22Rv1 (cell line): ENCODE data around the gene FGF1.

Experiments used
- H3K27ac ChIP-seq: fragments of 450-650 bp; 2 replicates; pipeline ENCODE4 v1.5.1; 2017
- ZFX ChIP-seq: fragments of 450-650 bp; IDR thresholded peaks from 2 replicates; pipeline ENCODE4 v1.6.1; 2017; ENCODE audit warnings: antibody characterized with exemption, borderline replicate concordance
- TF ChIP-seq, protein P1 (sequence below): fragments of 450-650 bp; IDR thresholded peaks from 2 replicates; pipeline ENCODE4 v1.5.1; 2017; ENCODE audit warnings: mild to moderate bottlenecking

The FGF1 gene

DNA sequence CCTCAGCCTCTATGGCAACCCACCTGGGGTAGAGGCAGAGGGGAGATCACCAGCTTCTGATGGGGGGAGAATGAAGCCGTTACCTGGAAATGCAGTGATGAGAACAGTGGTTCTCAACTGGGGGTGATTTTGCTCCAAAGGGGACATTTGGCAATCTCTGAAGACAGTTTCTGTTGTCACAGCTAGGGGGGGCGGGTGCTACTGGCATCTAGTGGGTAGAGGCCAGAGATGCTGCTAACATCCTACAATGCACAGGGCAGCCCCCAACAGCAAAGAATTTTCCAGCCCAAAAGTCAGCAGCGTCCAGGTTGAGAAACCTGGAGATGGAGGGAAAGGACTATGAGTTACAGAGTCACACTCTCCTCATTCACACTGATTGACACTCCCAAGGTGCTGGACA lies 84.5 kb downstream of the FGF1 start:
- H3K27ac ChIP-seq = no peak overlapping the region
- TF ChIP-seq, protein P1, sequence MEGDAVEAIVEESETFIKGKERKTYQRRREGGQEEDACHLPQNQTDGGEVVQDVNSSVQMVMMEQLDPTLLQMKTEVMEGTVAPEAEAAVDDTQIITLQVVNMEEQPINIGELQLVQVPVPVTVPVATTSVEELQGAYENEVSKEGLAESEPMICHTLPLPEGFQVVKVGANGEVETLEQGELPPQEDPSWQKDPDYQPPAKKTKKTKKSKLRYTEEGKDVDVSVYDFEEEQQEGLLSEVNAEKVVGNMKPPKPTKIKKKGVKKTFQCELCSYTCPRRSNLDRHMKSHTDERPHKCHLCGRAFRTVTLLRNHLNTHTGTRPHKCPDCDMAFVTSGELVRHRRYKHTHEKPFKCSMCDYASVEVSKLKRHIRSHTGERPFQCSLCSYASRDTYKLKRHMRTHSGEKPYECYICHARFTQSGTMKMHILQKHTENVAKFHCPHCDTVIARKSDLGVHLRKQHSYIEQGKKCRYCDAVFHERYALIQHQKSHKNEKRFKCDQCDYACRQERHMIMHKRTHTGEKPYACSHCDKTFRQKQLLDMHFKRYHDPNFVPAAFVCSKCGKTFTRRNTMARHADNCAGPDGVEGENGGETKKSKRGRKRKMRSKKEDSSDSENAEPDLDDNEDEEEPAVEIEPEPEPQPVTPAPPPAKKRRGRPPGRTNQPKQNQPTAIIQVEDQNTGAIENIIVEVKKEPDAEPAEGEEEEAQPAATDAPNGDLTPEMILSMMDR = peak; percentile 36; the same call in 1 of the 2 replicates
- no peak for TF ChIP-seq ZFX

DNA sequence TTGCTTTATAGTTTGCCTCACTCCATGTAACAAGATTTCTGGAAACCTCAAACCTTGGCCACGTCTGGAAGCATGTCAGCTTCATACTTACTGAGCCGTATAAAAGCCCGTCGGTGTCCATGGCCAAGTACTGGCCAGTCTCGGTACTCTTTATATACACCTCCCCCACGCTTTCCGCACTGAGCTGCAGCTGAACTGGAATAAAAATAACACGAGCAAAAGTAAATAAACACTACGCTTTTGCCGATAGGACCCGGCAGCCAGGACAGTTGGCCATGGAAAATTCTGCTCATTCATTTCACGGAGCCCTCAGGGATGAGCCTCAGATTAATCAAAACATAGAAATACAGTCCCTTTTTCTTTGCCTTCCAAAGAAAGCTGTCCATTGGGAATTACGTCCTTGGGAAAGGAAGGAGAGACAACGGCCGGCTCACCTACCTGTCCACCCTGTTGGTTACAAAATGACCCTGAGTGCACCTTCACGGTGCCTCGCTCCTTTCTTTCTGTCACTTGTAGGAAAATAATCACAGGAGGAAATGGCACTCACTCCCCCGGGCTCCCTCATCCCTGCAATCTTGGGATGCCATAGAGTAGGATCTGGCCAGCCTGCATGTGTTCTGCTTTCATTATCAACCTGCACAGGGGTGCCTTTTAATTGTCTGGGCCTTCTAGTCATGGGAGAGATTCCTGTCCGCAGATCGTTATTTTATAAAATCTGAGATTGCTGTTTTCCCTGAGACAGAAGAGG lies 85.1 kb downstream of the FGF1 start:
- TF ChIP-seq, protein P1 = no peak
- no peak for TF ChIP-seq ZFX
- H3K27ac ChIP-seq = no peak overlapping the region

DNA sequence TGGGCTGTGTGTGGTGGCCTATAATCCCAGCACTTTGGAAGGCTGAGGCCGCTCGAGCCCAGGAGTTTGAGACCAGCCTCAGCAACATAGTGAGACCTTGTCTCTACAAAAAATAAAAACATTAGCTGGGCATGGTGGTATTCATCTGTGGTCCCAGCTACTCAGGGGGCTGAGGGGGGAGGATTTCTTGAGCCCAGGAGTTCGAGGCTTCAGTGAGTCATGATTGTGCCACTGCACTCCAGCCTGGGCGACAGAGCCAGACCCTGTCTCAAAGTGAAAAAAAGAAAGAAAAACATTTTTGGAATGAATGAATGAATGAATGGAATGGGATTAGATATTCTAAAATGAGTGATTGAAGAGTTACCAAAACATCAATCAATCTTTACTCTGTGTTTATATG lies 85.8 kb downstream of the FGF1 start:
- no peak for TF ChIP-seq ZFX

DNA sequence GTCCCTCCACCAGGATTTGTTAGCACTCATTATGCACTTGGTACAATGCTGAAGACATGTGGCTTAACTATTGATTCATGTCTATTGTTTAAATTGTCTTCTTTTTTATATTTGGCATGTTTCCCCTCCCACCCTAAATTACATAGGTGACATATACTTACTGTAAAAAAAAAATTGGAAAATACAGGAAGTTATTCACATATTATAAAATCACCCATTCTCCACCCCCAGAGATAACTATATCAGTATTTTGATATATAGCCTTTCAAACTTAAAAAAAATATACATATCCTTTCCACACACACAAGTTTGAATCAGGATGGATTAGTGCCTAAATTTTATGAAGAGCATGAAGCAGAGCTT lies 87.6 kb downstream of the FGF1 start:
- no peak for TF ChIP-seq ZFX
- TF ChIP-seq, protein P1 = no peak
- H3K27ac ChIP-seq = no peak overlapping the region

More for the DNA sequence above, 85.8 kb downstream of the FGF1 start:
- H3K27ac ChIP-seq = no peak overlapping the region

DNA sequence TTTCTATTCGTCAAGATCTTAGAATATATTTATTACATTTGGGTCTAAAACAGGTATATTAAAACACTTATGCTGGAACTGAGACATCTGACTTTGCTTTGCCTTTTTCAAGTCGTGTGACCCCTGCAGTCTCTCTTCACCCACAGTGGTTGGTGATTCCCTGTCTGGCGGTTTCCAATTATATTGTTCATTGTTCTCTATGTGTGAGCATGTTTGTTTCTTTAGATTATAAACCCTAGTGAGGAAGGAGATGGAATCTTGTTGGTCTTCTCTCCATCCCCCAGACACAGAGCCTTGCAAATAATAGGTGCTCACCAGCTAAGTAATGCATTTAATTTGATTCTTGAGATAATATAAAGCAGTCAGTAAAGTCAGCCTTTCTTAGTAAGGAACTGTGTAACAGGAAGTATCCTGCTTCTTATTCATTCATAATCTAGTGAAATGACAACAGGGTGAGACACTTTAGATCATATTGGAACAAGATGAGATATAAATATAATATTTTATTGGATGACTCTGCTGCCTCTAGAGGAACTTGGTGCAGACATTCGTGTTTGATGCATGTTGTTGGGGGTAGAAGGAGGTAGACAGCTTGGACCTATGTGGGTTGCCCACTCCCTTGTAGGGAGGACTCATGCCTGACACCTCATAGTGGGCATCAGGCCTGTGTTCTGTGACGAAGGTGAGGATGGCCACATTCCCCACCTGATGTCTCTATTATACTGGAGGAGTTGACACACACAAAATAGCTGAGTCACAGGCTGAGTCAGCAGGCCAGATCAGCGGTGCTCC lies 88.1 kb downstream of the FGF1 start:
- TF ChIP-seq ZFX = no peak
- TF ChIP-seq, protein P1 = peak; percentile 16; the same call in 1 of the 2 replicates
- no peak overlapping the region for H3K27ac ChIP-seq

DNA sequence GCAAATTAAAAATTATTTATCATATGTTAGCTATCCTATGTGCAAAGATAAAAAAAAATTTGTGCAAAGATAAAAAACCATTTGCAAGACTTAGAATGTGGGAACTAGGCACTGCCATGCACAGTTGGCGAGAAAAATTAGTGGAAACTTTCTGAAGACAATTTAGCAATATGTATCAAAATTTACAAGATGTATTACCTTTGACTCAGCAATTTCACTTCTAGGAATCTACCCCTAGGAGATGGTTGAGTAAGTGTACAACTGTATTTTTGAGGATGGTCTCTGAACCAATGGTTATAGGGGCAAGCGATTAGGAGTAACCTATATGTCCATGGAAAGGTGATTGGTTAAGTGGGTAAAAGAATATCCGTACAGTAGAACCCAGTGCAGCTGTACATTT lies 88.9 kb downstream of the FGF1 start:
- TF ChIP-seq ZFX = no peak
- TF ChIP-seq, protein P1 = no peak
- H3K27ac ChIP-seq = no peak overlapping the region

DNA sequence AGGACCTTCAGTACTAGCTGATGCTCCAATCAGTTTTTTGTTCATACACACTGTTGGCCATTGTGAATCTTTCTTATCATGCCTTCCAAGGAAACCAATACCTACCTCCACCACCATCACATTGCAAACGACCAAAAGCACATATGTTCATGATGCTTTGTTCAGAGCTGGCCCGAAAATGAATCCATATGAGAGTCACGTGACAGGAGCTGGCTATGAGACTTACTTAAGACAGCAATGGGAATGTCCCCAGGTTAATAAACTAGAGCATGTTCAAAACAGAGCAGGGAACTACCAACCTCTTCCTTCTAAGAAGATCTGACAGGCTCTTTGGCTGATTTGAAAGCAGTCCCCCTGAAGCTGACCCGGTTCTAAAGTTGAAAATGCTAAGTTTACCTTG lies 93.5 kb downstream of the FGF1 start:
- no peak for TF ChIP-seq ZFX
- TF ChIP-seq, protein P1 = no peak
- H3K27ac ChIP-seq = no peak overlapping the region
